NCI-H128 (cell line): ENCODE results near the gene SRPK3.
"Not testable (repeated sequence)": the region's sequence is repeated elsewhere in the genome, so short reads cannot be mapped to it uniquely, and the experiment has no call there.

Experiments
- DNase-seq: peaks from one replicate; lab custom pipeline; 2025; ENCODE audit not compliant: unreplicated experiment; lab: John Stamatoyannopoulos, UW

Gene SRPK3

DNA sequence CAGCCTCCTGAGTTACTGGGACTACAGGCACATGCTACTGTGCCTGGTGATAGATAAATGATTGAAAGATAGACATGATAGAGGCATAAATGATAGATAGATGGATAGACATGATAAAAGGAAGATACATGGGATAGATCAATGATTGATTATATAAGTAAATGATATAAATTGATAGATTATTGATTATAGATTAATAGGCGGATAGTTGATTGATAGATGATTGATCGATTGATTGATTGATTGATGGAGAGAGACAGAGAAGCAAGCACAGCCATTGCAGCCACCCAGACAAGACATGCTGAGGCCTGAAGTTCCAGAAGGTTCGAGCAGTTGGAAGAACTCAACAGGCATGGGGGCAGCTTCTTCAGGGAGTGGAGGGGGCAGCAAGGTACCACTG is 34.5 kb upstream of the SRPK3 start:
- DNase-seq = no peak

DNA sequence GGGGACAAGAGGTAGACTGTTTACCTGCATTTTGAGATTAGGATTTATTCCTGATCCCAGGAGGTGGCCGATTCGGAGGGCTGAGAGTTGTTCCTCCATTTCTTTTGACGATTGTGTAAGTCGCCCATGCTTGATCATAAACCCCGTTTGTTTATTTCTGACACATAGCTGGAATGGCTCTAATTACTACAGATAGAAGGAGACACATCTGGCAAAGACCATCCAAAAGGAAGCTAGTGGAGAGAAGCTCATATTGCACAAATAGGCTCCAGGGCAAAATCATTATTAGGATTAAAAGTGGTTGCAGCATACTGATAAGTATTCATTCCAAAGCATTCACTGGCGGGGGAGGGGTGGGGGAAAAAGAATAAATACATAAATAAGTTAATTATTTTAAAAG is 33.9 kb upstream of the SRPK3 start:
- DNase-seq = not testable (repeated sequence)

DNA sequence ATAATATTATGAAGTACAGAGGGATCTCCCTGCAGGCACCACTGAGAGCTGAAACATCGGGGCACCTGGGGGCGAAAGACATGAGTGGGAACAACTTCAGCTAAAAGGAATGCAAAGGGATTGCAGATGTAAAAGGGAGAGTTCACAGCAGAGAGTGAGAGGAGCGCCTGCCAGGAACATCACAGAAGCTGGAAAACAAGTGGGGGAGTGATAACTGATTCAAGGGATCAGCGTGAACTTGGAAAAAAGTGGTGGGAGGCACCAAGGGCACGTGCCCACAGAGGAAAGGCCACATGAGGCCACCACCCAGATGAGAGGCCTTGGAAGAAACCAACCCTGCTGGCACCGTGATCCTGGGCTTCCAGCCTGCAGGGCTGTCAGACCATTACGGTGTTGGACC is 31.8 kb upstream of the SRPK3 start:
- not testable (repeated sequence) for DNase-seq

DNA sequence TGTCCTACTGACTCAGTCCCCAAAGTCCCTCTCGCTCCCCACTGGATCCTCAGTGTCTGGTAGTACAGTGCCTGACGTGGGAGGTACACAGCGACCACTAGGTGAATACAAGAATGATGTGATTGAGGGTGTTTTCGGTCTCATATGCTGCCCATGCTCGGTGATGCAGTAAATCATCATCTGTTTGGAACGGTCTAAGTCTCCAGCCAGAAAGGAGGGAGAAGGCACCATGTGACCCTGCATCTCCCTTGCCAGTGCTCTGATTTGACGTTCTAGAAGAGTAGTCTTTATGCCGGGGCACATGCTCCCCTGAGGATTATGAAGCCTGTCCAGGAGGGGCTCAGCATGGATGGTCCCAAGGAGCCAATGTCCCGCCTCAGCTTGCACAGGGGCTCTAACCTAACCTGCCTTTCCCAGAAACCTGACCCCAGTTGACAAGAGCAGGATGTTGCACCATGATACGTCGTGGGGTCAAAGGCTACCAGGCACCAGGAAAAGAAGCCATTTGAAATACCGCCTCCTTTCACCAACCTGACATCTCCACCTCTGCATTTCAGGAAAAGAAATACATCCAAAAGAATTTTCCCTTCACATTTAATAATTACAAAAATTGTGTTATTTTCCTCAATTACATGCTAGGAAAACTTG is 30.6 kb upstream of the SRPK3 start:
- no peak for DNase-seq

DNA sequence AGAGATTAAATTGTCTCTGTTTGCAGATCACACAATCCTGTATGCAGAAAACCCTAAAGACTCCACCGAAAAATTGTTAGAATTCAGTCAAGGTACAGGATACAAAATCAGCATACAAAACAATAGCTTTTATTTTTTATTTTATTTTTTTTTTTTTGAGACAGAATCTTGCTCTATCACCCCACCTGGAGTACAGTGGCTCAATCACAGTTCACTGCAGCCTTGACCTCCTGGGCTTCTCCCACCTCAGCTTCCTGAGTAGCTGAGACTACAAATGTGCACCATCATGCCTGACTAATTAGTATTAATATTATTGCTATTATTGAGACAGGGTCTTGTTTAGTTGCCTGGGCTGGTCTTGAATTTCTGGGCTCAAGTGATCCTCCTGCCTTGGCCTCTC is 25.7 kb upstream of the SRPK3 start:
- DNase-seq = no peak

DNA sequence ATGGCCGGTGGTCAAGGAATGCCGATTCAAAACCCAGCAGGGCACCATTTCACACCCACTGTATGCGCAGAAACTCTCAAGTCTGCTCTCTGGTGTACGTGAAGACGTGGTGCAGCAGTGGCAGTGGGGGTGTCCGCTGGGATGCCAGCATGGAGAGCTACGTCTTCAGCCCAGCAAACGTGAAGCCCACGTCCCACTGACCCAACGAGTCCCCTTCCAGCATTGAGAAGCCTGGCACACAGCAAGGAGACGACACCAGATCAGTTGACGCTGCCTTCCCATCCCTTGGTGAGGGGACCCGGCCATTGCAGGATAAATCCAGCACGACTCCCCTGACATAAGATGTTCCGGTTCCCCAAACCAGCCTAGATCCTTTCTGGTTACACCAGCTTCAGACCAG is 19.0 kb upstream of the SRPK3 start:
- no peak for DNase-seq

DNA sequence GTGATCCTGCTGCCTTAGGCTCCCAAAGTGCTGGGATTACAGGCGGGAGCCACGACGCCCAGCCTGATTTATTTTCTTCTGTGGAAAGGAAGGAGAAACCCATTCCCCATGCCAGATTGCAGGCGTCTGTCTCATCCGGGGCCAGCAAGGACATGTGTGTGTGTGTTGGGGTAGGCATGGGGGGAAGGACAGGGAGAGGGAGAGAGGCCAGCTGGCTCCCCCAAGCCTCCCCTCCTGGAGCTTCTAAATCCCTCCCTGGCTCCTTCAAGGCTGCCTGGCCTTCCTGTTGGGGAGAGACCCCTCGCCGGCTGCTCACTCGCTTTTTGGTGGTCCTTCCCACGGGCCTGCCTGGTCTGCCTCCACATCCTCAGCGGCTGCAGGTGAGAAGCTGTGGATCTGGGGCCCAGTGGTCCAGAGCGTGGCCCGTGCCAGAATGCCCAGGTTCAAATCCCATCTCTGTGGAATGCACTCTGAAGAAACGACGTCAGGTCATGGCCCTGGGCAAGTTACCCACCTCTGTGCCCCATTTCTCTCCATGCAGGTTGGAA is 18.1 kb upstream of the SRPK3 start:
- DNase-seq = no peak

DNA sequence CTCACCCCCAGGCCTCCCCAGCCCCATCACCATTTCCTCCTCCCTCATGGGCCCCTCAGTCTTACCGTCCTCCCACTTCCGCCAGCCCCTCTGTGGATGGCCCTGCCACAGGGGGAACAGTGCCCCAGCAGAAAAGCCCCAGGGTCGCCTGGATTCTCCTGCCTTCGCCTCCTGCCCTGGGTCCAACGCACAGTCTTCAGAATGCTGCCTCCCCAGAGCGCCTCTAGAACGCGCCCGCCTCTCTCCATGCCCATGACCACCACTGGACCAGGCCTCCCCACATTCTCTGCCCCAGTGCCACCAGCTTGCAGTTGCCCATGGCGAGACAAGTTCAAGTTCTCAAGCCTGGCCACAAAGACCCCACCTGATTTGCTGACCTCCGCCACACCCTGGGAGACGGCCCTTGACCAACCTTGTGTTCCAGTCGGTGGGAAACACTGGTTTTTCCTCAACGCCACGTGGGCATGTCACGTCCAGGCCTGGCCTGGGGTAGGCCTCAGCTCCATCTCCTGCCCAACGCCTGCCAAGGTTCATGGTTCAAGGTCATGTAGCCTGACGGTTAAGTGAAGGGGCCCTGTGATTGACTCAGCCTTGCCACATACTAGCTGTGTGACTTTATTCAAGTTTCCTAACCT is 17.4 kb upstream of the SRPK3 start:
- no peak for DNase-seq

DNA sequence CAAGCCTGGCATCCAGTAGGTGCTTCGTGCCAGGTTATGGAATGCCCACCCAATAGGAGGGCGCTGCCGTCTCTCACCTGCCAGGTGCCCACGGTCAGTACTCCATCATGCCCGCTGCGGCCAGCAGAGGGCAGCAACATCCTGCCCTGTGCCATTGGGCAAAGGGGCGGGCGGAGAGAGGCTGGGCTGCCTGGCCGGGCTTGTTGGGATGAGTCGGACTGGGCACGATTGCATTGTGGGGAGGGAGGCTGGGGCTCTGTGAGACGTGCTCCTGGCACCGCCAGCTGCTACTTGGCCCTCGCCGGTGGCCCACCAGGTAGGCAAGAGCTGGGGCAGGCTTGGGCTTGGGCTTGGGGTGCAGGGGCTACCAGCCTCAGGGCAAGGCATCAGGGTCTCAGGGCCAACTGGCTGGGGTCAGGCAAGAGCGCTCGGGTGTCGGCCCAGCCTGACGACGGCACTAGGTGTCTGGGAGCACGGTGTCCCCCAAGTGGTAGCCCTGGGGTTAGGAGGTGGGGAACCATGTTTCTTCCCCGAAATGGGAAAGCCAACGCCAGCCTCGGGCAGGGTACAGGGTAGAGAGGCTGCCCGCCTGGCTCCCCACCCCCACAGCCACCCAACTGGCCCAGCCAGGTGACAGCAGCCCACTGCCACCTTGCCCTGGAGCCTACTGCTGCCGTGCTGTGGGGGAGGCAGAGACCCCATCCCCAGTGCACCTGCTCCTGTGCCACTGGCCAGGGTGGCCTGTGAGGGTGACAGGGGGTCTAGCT is 16.7 kb upstream of the SRPK3 start, which contains the start of gene PLXNB3:
Gene PLXNB3 (plus strand): TSS at position 261 of the 767 bp plus-strand sequence. CDS start 1,287 bp downstream, outside the sequence.
- DNase-seq = peak; percentile 68

DNA sequence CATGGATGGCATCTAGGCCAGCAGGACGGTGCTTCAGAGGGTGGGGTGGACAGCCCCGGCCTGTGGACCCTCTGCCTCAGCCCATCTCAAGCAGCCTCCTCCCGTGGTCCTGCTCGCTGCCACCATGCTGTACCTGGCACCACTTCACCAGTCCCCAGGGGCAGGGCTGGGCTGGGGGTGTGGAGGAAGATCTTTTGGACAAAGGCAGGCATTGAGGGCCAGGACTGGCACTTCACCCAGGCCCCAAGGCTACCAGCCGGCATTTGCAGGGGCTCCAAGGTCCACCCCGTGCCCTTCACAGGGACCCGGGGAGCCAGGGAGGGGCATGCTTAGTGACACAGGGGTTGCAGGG is 16.1 kb upstream of the SRPK3 start:
- DNase-seq = no peak

DNA sequence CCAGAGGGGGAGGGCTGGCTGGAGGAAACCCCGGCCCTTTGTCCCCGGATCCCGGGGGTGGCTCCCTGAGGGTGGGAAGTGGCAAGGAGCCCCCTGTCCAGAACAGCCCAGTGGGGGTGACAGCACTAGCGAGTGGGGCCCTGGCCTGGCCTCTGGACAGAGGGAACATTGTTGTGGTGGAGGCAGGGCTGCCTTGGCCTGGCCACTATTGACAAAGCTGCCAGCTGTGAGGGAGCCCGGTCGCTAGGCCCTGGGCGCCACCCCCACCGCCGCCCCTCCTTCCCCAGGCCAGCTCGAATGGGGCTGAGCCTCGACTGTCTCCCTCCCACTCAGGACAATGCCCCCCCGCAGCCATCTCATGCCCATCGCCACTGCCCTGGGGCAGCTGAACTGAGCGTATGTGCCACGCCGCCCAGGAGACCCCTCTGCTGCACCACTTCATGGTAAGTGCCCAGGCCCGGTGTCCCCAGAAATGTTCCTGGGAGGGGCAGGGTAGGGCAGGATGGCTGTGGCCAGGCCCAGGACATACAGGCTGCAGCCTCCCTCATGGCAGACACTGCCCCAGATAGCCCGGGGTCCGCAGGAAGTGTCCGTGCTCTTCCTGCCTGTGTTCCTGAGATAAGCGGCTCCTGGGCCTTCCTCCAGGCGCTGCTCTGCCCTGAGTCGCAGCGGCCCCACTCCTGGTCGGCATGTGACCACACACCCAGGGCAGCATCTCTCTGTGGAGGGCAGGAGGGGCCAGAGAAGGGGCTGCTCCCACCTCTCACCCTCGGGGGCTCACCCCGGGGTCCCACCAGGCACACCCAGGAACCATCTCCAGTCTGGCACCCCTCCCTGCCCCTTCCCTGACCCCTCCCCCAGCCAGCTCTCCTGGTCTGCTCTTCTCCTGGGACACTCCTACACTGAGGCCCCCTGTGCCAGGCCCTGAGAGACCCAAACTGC is 15.4 kb upstream of the SRPK3 start:
- DNase-seq = no peak

DNA sequence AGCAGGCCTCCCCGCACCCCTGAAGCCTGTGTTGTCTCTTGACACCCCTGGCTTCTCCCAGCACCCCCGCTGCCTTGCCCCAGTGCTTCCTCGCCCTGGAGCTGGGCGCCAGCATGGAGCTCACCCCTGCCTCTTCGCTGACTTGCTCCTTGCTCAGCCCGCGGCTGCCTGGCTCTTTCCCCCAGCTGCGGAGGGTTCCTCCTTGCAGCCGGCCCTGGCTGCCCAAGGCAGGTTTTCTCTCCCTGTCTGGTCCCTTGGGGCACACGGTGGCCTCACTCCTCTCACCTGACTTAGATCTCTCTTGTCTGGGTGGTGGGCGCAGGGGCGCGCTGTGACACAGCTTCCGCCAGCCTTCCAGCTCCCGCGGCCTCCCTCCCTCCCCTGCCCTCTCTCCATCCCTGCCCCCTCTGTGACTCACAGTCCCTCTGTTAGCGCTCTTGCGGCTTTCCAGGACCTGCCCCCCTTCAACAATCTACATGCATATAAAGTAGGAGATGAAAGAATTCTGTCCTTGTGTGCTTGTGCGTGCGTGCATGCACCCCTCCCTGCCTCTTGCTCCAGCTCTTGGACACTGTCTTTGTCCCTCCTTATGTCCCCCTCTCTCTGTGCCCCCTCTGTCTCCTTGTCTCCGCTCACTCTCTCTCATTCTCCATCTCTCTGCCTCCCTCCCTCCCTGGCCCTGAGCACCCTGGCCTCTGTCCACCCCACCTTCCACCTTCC is 14.6 kb upstream of the SRPK3 start:
- DNase-seq = peak; percentile 8

DNA sequence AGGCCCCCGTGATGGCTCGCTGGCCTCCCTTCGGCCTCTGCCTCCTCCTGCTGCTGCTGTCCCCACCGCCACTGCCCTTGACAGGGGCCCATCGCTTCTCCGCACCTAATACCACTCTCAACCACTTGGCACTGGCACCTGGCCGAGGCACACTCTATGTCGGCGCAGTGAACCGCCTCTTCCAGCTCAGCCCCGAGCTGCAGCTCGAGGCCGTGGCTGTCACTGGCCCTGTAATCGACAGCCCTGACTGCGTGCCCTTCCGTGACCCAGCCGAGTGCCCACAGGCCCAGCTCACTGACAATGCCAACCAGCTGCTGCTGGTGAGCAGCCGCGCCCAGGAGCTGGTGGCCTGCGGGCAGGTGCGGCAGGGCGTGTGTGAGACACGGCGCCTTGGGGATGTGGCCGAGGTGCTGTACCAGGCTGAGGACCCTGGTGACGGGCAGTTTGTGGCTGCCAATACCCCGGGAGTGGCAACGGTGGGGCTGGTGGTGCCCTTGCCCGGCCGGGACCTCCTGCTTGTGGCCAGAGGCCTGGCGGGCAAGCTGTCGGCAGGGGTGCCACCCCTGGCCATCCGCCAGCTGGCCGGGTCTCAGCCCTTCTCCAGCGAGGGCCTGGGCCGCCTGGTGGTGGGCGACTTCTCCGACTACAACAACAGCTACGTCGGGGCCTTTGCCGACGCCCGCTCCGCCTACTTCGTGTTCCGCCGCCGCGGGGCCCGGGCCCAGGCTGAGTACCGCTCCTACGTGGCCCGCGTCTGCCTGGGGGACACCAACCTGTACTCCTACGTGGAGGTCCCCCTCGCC is 13.8 kb upstream of the SRPK3 start:
- no peak for DNase-seq

DNA sequence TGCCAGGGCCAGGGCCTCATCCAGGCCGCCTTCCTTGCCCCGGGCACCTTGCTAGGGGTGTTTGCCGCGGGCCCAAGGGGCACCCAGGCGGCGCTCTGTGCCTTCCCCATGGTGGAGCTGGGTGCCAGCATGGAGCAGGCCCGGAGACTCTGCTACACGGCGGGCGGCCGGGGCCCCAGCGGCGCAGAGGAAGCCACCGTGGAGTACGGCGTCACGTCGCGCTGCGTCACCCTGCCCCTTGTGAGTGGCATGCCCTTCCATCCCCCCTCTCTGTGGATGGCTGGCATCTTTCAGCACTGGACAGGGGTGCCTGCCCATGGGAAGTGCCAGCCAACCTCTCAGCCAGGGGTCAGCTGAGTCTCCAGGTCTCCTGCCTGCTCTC is 13.2 kb upstream of the SRPK3 start:
- DNase-seq = no peak

DNA sequence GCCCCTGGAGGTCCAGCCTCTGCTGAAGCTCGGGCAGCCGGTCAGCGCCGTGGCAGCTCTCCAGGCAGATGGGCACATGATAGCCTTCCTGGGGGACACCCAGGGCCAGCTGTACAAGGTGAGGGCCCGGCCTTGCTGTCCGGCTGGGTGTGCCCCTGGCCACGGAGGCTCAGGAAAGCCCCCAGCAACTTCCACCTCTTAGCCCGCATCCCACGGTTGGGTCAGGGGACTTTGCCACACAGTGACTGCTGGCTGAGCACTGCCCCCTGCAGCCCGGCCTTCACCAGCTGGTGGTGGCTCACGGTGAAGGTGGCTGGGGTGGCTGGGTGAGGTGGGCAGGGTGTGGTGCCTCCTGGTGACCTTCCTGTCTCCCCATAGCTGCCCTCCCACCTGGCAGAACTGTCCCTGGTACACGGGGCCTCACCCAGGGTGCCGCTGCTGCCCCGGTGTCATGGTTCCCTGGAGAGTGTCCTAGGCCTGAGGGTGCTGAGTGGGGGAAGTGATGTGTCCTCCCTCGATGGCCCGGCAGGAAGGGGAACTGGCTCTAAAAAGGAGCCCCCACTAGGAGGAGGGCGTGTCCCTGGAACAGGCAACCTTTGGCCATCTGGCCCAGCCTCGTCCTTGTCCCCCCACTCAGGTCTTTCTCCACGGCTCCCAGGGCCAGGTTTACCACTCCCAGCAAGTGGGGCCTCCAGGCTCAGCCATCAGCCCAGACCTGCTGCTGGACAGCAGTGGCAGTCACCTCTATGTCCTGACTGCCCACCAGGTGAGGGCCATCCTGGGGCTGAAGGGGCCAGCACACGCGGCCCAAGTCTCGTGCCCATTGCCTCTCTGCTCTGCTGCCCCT is 12.3 kb upstream of the SRPK3 start:
- DNase-seq = no peak

DNA sequence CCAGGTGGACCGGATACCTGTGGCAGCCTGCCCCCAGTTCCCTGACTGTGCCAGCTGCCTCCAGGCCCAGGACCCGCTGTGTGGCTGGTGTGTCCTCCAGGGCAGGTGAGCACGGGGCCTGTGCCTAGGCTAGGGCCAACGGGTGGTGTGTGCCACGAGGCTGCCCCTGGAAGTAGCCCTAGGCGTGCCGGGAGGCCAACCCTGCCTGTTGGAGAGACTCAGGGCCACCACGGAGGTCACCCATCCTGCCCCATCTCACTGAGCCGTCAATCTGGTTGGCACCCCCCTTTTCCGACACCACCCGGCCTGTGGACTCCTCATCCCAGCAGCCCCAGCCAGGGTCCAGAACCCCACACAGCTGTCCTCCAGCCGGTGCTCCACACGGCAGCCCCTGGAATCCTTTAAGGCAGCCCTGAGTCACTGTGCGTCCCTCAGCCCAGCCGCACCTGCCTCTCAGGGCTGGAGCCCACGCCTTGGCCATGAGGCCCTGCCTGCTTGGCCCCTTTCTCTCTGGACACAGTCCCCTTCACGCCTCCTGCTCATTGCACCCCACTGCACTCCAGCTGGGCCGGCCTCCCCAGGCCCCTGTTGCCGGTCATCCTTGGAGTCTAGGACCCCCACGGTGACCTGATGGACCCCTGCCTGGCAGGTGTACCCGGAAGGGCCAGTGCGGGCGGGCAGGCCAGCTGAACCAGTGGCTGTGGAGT is 11.5 kb upstream of the SRPK3 start:
- no peak for DNase-seq

DNA sequence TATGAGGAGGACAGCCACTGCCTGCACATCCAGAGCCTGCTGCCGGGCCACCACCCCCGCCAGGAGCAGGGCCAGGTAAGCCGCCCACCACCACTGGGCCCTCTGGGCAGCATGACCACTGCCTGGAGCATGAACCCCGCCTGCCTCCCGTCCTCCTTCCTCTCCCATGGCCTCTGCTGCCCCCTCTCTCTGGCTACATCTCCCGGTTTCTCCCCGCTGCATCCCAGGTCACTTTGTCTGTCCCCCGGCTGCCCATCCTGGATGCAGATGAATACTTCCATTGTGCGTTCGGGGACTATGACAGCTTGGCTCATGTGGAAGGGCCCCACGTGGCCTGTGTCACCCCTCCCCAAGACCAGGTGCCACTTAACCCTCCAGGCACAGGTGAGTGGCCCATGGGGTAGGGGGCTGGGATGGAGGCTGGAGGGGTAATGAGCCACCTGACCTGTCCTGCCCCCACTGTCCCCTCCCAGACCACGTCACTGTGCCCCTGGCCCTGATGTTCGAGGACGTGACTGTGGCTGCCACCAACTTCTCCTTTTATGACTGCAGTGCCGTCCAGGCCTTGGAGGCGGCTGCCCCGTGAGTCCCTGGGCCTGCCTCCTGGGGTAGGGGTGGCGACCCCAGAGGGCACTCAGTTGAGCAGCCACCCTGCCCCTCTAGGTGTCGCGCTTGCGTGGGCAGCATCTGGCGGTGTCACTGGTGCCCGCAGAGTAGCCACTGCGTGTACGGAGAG is 10.8 kb upstream of the SRPK3 start:
- no peak for DNase-seq
